ENCODE measurements around the gene FGF7.
"Not testable (repeated sequence)": the region's sequence is repeated elsewhere in the genome, so short reads cannot be mapped to it uniquely, and the experiment has no call there.

Gene FGF7

DNA sequence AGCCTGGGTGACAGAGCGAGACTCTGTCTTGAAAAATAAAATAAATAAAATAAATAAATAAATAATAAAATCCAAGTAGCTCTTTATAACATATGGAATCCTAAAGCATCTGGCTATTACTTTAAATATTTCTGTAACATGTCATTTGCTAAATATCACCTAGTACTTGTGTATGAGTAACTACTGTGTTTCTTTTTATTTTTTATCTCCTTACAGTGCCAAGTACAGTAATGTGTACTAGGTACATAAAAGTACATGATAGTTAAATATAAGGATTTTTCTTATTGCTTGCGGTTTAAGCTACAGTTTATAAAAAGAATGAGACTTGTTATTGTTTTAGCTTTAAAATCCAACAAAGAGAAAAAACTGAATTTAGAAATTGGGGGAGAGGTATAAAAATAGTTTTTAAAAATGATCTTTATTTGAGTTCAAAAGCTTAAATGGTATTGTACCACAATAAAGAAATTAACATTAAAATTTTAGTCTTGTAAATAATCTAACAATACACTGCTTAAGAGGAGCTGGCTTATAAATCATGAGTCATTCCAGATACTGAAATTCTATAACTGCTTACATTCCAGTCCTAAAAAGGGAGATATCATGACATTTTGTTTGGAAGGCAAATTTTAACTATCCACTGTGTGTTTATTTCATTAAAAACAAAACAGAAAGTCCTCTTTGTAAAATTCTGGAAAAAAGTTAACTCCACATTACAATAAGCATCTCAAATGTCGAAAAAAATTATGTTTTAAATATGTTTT lies 73.1 kb downstream of the FGF7 start:
- no peak for DNase-seq (ENCODE audit: low read depth)

DNA sequence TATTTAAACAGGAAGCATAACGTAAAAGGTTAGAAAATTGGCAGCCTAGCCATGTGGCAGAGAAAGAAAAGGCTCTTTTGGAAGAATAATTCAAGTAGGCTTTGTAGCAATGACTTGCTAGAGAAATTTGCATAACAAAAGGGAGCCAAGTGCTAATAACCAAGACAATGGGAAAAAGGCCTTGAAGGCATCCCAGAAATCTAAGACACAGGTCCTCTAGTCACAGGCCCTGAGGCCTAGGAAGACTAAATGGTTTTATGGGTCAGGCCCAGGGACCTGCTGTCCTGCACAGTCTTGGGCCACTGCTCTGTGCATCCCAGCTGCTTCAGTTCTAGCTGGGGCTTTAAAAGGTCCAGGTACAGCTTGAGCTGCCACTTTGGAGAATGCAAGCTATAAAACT lies 78.5 kb downstream of the FGF7 start:
- no peak for DNase-seq (ENCODE audit: low read depth)

DNA sequence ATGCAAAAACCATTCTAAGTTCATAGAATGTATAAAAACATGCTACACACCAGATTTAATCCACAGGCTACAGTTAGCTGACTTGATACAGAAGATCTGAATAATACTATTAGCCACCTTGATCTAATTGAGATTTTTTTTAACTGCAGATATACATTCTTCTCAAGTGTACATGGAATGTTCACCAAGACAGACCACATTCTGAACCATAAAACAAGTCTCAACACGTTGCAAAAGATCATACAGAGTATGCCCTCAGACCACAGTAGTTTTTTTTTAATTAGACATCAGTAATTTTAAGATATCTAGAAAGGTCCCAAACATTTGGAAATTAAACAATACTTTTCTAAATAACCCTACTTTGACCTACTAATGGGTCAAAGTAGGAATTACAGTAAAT lies 83.3 kb downstream of the FGF7 start:
- DNase-seq (ENCODE audit: low read depth): no peak

GRCh38 chr15:49507261-49507660 lies 84.2 kb downstream of the FGF7 start:
- no peak for DNase-seq (ENCODE audit: low read depth)

GRCh38 chr15:49512739-49513138 lies 89.7 kb downstream of the FGF7 start:
- not testable (repeated sequence) for DNase-seq (ENCODE audit: low read depth)

GRCh38 chr15:49521802-49522201 lies 98.8 kb downstream of the FGF7 start:
- no peak for DNase-seq (ENCODE audit: low read depth)

- no peak for DNase-seq (ENCODE audit: low read depth)
Measured at GRCh38 chr15:49528289-49528688, 105.2 kb downstream of the FGF7 start.

- no peak for DNase-seq (ENCODE audit: low read depth)
Measured at GRCh38 chr15:49530092-49530491, 107.0 kb downstream of the FGF7 start.
